GM18517 (cell line): ENCODE results near the gene GULP1.

Experiments used
- ATAC-seq: cut with Tn5 transposase; IDR thresholded peaks from one replicate; pipeline ENCODE4 v1.9.1; 2021; ENCODE audit warnings: mild to moderate bottlenecking, moderate library complexity; ENCODE audit not compliant: unreplicated experiment

The GULP1 gene

DNA sequence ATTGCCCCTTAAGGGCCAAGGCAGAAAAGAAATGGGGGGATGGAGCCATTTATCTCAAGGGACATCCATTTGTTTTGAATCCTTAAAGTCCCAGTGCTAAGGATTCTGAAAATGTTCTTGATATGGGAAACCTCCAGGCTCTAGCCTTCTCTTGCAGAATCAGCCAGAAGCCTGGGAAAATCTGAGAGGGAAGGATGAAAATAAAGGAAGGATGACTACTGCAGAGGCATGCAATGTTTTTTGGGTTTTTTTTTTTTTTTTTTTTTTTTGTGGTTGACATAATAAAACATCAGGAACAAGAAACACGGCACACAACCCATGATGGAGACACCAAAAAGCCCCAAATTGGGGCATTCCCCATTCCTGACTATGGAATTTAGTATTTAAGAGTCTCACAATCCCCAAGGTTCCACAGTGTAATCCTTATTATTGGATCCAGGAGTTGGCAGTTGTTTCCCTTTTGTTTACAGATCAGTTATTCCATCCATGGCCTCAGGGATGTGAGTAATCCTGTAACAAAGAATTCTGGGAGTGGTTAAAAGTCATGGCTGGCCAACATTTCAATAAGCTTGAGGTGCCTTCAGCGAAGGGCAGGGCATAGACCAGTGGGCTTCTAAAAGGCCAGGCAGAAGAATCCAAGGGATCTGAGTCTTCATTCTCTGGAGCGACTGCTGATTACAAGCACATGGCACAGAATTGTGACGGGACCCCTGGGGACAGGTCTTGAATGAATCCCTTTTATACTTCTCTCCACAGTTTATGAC lies 337.5 kb downstream of the GULP1 start:
- no peak for ATAC-seq

DNA sequence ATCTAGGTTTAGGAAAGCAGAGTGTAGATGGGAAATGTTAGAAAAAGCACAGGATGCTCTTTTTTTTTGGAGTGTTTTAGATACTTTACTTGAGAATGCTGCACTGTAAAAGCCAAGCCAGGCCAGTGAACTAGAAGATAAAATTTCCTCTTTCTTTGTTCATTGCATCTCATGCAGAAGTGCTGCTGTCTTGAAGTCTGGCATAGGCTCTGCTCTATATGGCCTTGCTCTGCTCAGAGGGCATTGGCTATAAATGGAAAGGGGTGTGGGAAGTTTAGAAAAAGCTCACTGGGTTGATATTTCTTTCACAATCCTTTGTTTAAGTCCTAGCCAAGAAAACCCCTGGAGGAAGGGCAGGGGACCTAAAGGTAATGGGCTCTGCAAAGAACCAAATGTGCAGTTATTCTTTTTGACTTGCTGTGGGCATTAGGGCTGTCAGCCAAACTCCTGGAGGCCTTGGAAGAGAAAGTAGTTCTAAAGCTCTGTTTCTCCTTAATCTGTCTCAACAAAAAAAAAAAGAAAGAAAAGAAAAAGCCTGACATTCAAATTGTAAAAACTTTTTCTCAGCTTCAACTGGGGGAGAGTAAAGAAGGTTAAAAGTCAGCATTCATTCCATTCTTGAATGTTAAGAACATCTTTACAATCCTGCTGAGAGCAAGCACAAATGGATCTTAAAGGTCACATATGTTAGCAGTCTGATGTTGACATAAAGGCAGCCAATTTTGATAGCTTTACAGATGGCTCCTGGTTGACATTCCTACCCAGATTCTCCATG lies 338.3 kb downstream of the GULP1 start:
- no peak for ATAC-seq

DNA sequence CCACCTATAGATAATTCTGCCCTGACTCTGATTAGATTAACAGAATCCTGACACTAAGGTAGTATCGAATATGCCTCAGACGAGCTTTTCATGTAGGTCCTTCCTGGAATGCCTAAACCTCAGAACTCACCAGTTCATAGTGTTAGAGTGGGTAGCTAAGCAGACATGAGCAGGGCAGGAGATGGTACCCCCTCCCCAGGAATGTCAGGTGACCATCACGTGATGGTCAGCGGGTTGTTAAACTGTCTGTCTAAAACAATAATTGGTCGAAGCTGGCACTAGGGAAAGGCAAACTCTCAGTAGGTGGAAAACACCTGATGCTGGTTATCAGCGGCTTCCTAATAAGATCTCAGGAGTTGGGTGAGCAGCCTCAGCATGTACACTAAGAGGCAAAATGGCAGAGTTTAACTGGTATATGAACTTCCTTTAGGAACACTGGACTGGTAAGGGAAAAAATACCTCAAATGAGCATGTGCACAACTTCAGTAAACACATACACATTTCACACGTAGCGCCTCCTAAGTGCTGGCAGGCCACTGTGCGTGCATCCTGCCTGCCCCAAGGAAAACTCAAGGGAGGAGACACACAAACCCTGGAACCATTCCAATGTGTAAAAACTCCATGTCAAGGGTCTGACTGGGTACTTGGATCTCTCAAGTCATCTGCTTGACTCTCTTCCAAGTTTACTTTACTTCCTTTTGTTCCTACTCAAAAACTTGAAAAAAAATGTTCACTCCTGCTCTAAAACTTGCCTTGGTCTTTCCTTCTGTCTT lies 339.5 kb downstream of the GULP1 start:
- ATAC-seq, result no peak

DNA sequence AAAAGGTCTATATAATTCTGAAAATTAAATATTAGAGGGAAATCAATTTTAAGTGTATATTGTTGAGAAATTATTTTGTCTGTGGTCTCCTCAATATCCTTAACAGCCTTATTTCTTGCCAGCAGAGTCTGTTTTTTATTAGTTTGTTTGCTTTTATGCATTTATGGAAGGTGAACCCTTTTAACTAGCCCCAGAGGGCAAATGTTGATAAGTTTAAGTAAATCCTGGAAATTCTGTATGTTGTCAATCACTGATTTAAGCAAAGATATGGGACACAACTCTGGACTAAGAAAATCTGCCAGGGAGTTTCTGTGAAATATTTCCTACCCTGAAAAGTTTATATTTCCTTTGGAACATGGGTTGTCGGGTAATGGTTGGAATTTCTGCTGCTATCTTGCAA lies 343.0 kb downstream of the GULP1 start:
- no peak for ATAC-seq
